ENCODE measurements around the gene PTX3.

Gene PTX3

GRCh38 chr3:157423337-157423736, 13.3 kb upstream of the PTX3 start:
- DNase-seq (ENCODE audit: low read depth in 3 of 3), result no peak

- DNase-seq (ENCODE audit: low read depth in 3 of 3), result no peak
These were observed 8.7 kb upstream of the PTX3 start for GRCh38 chr3:157427901-157428300.

- no peak for DNase-seq (ENCODE audit: low read depth in 3 of 3)
These were observed 7.8 kb upstream of the PTX3 start for GRCh38 chr3:157428853-157429252.

GRCh38 chr3:157429708-157430107, 6.9 kb upstream of the PTX3 start:
- no peak for DNase-seq (ENCODE audit: low read depth in 3 of 3)

GRCh38 chr3:157438194-157438730, 1.6 kb downstream of the PTX3 start:
- no peak for DNase-seq (ENCODE audit: low read depth in 3 of 3)

- DNase-seq (ENCODE audit: low read depth in 3 of 3), result no peak
These were observed 4.5 kb downstream of the PTX3 start for GRCh38 chr3:157441102-157441624.

GRCh38 chr3:157442729-157443128, 6.1 kb downstream of the PTX3 start:
- DNase-seq (ENCODE audit: low read depth in 3 of 3), result no peak

GRCh38 chr3:157443905-157444796, 7.5 kb downstream of the PTX3 start:
- no peak for DNase-seq (ENCODE audit: low read depth in 3 of 3)

GRCh38 chr3:157444797-157445184, 8.1 kb downstream of the PTX3 start:
- no peak for DNase-seq (ENCODE audit: low read depth in 3 of 3)

GRCh38 chr3:157445857-157446256, 9.2 kb downstream of the PTX3 start:
- no peak for DNase-seq (ENCODE audit: low read depth in 3 of 3)

GRCh38 chr3:157447026-157447694, 10.5 kb downstream of the PTX3 start:
- DNase-seq (ENCODE audit: low read depth in 3 of 3), result no peak

GRCh38 chr3:157452097-157452496, 15.4 kb downstream of the PTX3 start:
- no peak for DNase-seq (ENCODE audit: low read depth in 3 of 3)

- DNase-seq (ENCODE audit: low read depth in 3 of 3), result no peak
These were observed 17.2 kb downstream of the PTX3 start for GRCh38 chr3:157453824-157454223.

- no peak for DNase-seq (ENCODE audit: low read depth in 3 of 3)
These were observed 23.1 kb downstream of the PTX3 start for GRCh38 chr3:157459706-157460105.

GRCh38 chr3:157460253-157460652, 23.6 kb downstream of the PTX3 start:
- no peak for DNase-seq (ENCODE audit: low read depth in 3 of 3)

- no peak for DNase-seq (ENCODE audit: low read depth in 3 of 3)
These were observed 27.2 kb downstream of the PTX3 start for GRCh38 chr3:157463816-157464215.

- no peak for DNase-seq (ENCODE audit: low read depth in 3 of 3)
These were observed 27.7 kb downstream of the PTX3 start for GRCh38 chr3:157464321-157464720.

- DNase-seq (ENCODE audit: low read depth in 3 of 3), result no peak
These were observed 29.1 kb downstream of the PTX3 start for GRCh38 chr3:157465741-157466140.

GRCh38 chr3:157467200-157467599, 30.6 kb downstream of the PTX3 start:
- no peak for DNase-seq (ENCODE audit: low read depth in 3 of 3)

- no peak for DNase-seq (ENCODE audit: low read depth in 3 of 3)
These were observed 33.1 kb downstream of the PTX3 start for GRCh38 chr3:157469561-157470294.

GRCh38 chr3:157471064-157471463, 34.4 kb downstream of the PTX3 start:
- no peak for DNase-seq (ENCODE audit: low read depth in 3 of 3)

GRCh38 chr3:157472648-157473047, 36.0 kb downstream of the PTX3 start:
- no peak for DNase-seq (ENCODE audit: low read depth in 3 of 3)

Measured in stimulated activated CD4-positive, alpha-beta T cell treated with anti-CD3 and anti-CD28 coated beads, TNF-alpha, amount 100 ng/mL, for 4 hours (primary cell).